Muscle of arm (tissue), 12 donors: ENCODE measurements around the gene TGFBR3L. TPM values are rescaled to one million over a fixed set of nuclear protein-coding genes. Genes with fewer than 3 reads are reported as not detected.
A peak's percentile ranks its signal among the peaks of the same experiment; 100 is the strongest.
"Not testable (repeated sequence)": the region's sequence is repeated elsewhere in the genome, so short reads cannot be mapped to it uniquely, and the experiment has no call there.

Experiments
- DNase-seq: peaks from one replicate; pipeline ENCODE4 v3.0.0-alpha.2; 2013
- polyA plus RNA-seq, 12 donors: library from polyadenylated mRNA; unstranded; fragments of 120-200 nt; gene quantifications; one replicate each; pipeline ENCODE4 v1.2.1, GENCODE V29; 2013; ENCODE audit not compliant: insufficient read length in 12 of 12

The TGFBR3L gene
- polyA plus RNA-seq, 12 donors = 0.21 to 0.60 (median 0.41) TPM; not detected in 7

DNA sequence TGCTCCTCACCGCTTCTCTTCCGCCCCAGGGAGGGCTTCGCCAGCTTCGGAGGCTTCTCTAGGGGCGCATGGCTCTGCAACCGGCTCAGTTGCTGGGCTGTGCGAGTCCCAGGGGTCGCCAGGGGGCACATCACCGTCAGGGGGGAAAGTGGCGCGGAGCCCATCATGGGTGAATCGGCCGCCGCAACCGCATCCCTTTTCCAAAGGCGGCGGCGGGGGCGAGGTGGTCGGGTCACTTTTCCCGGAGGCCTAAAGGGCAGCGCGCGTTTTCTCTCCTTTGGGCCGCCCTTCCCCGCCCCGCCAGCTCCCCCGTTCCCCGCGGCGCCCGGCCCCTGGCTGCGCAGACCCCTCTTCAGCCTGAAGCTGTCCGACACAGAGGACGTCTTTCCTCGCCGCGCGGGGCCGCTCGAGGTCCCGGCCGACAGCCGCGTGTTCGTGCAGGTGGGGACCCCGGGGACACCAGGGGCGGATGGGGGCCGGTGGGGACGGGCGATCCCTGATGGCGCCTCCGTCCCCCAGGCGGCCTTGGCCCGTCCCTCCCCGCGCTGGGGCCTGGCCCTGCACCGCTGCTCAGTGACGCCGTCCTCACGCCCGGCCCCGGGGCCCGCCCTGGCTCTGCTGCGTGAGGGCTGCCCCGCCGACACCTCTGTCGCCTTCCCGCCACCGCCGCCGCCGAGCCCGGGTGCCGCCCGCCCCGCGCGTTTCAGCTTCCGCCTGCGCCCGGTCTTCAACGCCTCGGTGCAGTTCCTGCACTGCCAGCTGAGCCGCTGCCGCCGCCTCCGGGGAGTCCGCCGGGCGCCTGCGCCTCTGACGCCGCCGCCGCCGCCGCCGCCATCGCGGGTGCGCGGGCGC is 1.7 kb downstream of the TGFBR3L start:
- DNase-seq = no peak

GRCh38 chr19:7916955-7917266 is 2.3 kb downstream of the TGFBR3L start:
- DNase-seq = no peak

- no peak for DNase-seq
Observed at GRCh38 chr19:7917267-7918061, 2.8 kb downstream of the TGFBR3L start.

GRCh38 chr19:7918062-7918614 is 3.5 kb downstream of the TGFBR3L start:
- not testable (repeated sequence) for DNase-seq

DNA sequence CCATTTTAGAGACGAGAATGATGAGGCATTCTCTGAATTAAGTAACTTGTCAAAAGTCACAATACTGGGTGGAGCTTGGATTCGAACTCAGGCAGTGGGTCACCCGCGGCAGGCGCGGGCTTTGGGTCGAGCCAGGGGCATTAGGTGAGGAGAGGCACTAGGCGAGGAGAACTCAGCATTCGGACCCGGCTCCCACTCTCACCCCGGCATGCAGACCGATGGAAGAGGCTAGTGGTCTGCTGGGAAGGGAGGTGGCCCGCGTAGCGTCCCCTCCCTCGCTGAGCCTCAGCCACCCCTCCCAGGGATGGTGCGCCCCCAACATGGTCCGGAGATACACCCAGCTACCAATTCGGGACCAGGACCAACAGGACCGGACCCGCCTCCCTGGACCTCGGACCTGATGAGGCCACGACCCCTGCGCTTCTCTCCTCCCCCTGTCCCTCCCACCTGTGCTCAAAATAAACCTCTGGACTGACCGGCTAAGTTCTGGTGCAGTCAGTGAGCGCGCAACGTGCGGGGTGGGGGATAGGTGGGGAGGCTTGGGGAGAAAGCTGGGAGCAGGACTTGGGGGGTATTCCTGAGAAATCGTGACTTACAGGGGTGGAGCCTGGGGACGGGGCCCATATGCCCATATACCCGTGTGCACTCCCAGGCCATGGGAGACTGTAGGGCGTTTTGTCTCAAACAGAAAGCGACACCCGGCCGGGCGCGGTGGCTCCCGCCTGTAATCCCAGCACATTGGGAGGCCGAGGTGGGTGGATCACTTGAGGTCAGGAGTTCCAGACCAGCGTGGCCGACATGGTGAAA is 4.2 kb downstream of the TGFBR3L start:
- DNase-seq = no peak

GRCh38 chr19:7919610-7920518 is 5.2 kb downstream of the TGFBR3L start, which contains the start of gene SNAPC2:
SNAPC2 (plus strand) TSS chr19:7920338; CDS start chr19:7920367, 29 bp downstream.
- DNase-seq = peak; percentile 95

- peak; percentile 95 for DNase-seq
Observed at GRCh38 chr19:7920519-7921301, 6.1 kb downstream of the TGFBR3L start.

DNA sequence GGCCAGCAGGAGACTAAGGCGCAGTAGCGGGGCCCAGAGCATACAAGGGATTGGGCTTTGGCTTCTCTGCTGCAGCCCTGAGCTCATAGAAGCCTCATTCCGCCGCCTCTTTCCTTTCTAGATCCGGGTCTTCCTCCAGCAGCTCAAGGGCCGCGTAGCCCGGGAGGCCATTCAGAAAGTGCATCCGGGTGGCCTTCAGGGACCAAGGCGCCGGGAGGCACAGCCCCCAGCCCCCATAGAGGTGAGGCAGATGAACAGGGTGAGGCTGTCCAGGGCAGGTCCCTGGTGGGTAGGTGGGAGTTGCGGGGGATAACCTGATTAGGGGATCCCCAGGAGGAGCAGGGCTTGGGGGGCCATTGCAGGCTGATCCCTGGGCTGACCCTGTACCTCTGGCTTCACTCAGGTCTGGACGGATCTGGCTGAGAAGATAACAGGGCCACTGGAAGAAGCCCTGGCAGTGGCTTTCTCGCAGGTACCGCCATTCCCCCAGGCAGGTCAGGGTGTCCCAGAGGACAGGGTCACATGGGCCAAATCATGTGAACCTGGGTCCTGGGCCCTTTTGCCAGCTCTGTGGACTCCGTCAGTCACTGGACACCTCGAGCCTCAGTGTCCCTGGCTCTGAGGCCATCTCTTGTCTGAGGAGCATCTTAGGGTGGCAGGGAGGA is 6.8 kb downstream of the TGFBR3L start:
- no peak for DNase-seq

- DNase-seq = no peak
Observed at GRCh38 chr19:7921967-7922835, 7.6 kb downstream of the TGFBR3L start.

DNA sequence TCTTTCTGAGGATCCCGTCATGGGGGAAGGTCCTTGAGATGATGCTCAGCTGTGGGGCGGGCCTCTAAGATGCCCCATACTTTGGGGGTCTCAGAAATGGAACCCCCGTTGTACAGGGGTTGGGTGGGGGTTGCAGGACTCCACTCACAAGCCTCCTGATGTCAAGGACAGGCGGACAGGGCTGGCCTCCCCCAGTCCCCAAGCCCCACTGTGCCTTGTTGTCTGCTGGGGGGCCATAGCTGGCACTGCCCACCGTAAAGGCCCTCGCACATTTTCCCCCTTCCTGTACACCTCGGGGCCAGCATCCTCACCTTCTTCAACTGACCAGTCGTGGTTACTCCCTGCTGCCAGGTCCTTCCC is 8.2 kb downstream of the TGFBR3L start:
- no peak for DNase-seq

- DNase-seq = no peak
Observed at GRCh38 chr19:7923295-7924191, 8.9 kb downstream of the TGFBR3L start.

DNA sequence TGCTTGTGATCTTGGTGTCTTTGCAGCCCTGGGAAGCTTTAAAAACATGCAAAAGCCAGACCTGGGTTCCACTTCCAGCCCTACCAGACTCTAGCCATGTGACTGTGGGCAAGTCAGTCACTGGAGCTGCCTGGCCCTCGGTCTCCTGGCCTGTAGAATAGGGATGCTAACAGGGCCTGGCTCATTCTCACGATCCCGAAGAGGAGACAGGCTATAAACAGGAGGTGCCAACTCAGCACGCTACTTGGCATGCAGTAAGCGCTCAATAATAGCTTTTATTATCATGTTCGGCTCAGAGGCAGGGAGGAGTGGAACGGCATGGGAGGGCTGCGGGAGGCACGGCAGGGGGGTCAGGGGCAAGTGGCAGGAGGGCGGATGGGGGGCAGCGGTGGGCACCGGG is 9.6 kb downstream of the TGFBR3L start:
- DNase-seq = no peak

- DNase-seq = no peak
Observed at GRCh38 chr19:7924651-7925170, 10.1 kb downstream of the TGFBR3L start.

- DNase-seq = peak; percentile 80
Observed at GRCh38 chr19:7925171-7925851, 10.7 kb downstream of the TGFBR3L start.

DNA sequence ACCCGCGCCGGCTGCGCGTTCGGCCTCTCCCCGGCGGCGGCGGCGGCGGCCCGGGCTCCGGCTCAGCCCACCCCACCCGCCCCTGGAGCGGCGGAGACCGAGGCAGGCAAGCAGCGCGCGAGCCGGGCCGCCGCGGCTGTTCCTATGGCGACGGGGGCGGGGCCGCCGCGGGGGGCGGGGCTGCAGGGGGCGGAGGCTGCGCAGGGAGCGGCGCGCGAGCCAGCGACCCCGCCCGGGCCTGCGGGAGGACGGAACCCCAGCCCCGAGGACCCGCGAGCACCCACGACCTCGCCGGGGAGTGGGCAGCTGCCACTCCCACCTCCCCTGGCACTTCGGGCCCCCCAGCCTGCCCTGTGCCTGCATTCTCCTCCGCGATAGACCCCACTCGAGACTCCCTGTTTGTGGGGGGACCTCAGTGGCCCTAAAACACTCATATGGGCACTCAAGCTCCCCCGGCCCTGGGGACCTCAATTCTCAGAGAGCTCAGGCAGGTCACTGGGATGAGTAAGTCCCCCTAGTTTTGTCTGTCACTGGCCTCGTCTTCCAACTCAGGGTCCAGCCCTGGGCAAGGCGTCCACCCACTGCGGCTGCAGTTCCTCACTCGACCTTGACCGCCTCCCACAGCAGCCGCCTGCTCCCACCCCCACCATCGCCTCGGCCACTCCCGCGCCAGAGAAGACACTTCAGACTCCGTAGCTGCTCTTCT is 11.5 kb downstream of the TGFBR3L start, which contains the start of gene CTXN1:
Gene CTXN1 (minus strand): TSS at position 115 of the 706 bp plus-strand sequence. CDS start 597 bp downstream, outside the sequence.
- DNase-seq = no peak
